ENCODE measurements around the gene TBR1. TPM values are rescaled to one million over a fixed set of nuclear protein-coding genes. Genes with fewer than 3 reads are reported as not detected.

The TBR1 gene
- total RNA-seq, 1 donor from 2014 or later, result not detected

DNA sequence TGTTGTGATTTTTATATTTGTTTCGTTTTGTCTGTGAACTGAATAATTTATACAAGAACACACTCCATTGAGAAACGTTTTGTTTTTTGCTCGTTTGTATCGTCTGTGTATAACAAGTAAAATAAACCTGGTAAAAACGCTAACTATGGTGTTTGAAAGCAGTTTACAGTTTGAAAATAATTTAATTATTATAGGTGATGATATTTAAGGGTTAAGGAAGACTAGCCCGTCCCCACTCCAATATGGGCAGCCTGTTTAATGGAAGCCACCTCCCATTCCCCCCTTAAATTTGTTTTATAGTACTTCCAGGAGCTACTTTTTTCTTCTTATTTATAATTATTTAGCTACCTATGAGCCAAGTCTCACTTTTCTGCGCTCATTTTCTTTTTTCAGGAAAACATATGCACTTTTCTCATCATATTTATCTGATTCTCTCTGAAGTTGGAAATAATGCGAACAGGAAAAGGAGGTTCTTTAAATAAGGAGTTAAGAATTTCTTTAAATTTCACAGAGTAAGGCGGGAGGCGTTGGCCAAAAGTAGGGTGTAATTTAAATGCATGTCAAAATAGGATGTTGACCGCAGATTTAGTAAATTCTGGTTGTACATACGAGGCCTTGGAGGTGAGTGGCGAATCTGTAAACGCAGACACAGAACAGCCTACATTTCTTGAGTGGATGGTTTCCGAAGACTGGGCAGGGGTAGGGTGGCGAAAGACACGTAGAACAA is 9.8 kb downstream of the TBR1 start:
- H3K4me3 Mint-ChIP-seq (ENCODE audit: low read depth), result no peak overlapping the region
- H3K36me3 Mint-ChIP-seq (ENCODE audit: insufficient read depth), result no peaks in the 10 kb centered on the region
- TF ChIP-seq, protein P1, sequence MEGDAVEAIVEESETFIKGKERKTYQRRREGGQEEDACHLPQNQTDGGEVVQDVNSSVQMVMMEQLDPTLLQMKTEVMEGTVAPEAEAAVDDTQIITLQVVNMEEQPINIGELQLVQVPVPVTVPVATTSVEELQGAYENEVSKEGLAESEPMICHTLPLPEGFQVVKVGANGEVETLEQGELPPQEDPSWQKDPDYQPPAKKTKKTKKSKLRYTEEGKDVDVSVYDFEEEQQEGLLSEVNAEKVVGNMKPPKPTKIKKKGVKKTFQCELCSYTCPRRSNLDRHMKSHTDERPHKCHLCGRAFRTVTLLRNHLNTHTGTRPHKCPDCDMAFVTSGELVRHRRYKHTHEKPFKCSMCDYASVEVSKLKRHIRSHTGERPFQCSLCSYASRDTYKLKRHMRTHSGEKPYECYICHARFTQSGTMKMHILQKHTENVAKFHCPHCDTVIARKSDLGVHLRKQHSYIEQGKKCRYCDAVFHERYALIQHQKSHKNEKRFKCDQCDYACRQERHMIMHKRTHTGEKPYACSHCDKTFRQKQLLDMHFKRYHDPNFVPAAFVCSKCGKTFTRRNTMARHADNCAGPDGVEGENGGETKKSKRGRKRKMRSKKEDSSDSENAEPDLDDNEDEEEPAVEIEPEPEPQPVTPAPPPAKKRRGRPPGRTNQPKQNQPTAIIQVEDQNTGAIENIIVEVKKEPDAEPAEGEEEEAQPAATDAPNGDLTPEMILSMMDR (IDR thresholded peaks at IDR 0.05; ENCODE audit: unreplicated experiment), result no peak
- H3K27ac Mint-ChIP-seq, result no peak overlapping the region
- no peak for DNase-seq (ENCODE audit: low spot score, unreplicated experiment)
- H3K9me3 Mint-ChIP-seq (ENCODE audit: low read depth), result no peaks in the 10 kb centered on the region
- H3K4me1 Mint-ChIP-seq (ENCODE audit: low read depth), result peaks cover 5% of the 10 kb centered on the region
- peaks cover 91% of the 10 kb centered on the region for H3K27me3 Mint-ChIP-seq

- no peak overlapping the region for H3K27ac Mint-ChIP-seq
- H3K36me3 Mint-ChIP-seq (ENCODE audit: insufficient read depth), result no peaks in the 10 kb centered on the region
- H3K27me3 Mint-ChIP-seq, result peaks cover 89% of the 10 kb centered on the region
- peaks cover 8% of the 10 kb centered on the region for H3K4me1 Mint-ChIP-seq (ENCODE audit: low read depth)
- H3K4me3 Mint-ChIP-seq (ENCODE audit: low read depth), result peak overlapping the region; percentile 44
- TF ChIP-seq, protein P1 (IDR thresholded peaks at IDR 0.05; ENCODE audit: unreplicated experiment), result peak; percentile 58
- DNase-seq (ENCODE audit: low spot score, unreplicated experiment), result no peak
- no peaks in the 10 kb centered on the region for H3K9me3 Mint-ChIP-seq (ENCODE audit: low read depth)
Observed at GRCh38 chr2:161426455-161426921, 10.4 kb downstream of the TBR1 start.

DNA sequence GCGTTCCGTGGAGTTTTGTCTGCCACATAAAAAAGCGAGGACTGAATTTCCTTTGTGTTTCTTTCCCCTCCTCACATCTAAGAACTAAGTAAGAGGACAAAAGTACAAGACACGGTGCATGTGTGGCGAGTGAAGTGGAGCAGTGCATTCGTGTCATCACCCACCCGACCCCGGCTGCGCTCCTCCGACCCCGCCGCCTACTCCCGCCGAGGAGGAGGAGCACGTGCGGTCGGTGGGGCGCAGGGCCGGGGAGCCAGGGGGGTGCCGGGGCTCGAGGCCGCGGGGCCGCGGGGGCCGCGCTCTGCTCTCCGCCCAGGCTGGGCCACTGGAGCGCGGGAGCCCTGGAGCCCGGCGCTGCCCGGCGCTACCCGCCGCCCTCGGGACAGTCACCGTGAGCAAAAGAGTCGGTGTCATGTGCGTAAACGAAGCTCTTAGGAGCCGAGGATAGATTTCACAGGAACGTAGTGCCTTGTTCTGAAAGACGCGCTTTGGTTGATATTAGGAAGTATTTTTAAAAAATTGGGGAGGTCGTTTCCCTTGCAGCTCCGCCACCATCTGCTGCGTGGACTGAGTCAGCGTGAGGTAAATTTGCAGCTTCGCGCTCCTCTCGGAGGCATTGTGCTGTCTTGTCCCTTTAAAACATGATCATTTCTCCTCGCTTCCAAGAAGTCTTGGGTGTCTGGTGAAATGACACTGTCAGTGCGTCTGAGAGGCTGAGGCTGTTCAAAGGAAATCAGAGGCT is 11.0 kb downstream of the TBR1 start:
- TF ChIP-seq, protein P1 (IDR thresholded peaks at IDR 0.05; ENCODE audit: unreplicated experiment), result peak; percentile 4
- H3K9me3 Mint-ChIP-seq (ENCODE audit: low read depth), result no peaks in the 10 kb centered on the region
- no peaks in the 10 kb centered on the region for H3K36me3 Mint-ChIP-seq (ENCODE audit: insufficient read depth)
- peaks cover 10% of the 10 kb centered on the region for H3K4me1 Mint-ChIP-seq (ENCODE audit: low read depth)
- DNase-seq (ENCODE audit: low spot score, unreplicated experiment), result no peak
- H3K27me3 Mint-ChIP-seq, result peaks cover 89% of the 10 kb centered on the region
- no peak overlapping the region for H3K27ac Mint-ChIP-seq
- peak overlapping the region; percentile 44 for H3K4me3 Mint-ChIP-seq (ENCODE audit: low read depth)

GRCh38 chr2:161427664-161428587 is 11.8 kb downstream of the TBR1 start:
- no peak for DNase-seq (ENCODE audit: low spot score, unreplicated experiment)
- no peaks in the 10 kb centered on the region for H3K36me3 Mint-ChIP-seq (ENCODE audit: insufficient read depth)
- TF ChIP-seq, protein P1 (IDR thresholded peaks at IDR 0.05; ENCODE audit: unreplicated experiment), result no peak
- H3K4me3 Mint-ChIP-seq (ENCODE audit: low read depth), result peak overlapping the region; percentile 42
- no peaks in the 10 kb centered on the region for H3K9me3 Mint-ChIP-seq (ENCODE audit: low read depth)
- peaks cover 10% of the 10 kb centered on the region for H3K4me1 Mint-ChIP-seq (ENCODE audit: low read depth)
- peaks cover 84% of the 10 kb centered on the region for H3K27me3 Mint-ChIP-seq
- H3K27ac Mint-ChIP-seq, result no peak overlapping the region

GRCh38 chr2:161430386-161430785 is 14.3 kb downstream of the TBR1 start:
- H3K4me3 Mint-ChIP-seq (ENCODE audit: low read depth), result no peak overlapping the region
- peaks cover 2% of the 10 kb centered on the region for H3K9me3 Mint-ChIP-seq (ENCODE audit: low read depth)
- TF ChIP-seq, protein P1 (IDR thresholded peaks at IDR 0.05; ENCODE audit: unreplicated experiment), result no peak
- H3K4me1 Mint-ChIP-seq (ENCODE audit: low read depth), result peaks cover 12% of the 10 kb centered on the region
- H3K36me3 Mint-ChIP-seq (ENCODE audit: insufficient read depth), result no peaks in the 10 kb centered on the region
- DNase-seq (ENCODE audit: low spot score, unreplicated experiment), result no peak
- H3K27me3 Mint-ChIP-seq, result peaks cover 64% of the 10 kb centered on the region
- H3K27ac Mint-ChIP-seq, result no peak overlapping the region
